Astrocyte of the spinal cord (primary cell): ENCODE measurements around the gene CTDSPL2.
"Not testable (repeated sequence)": the region's sequence is repeated elsewhere in the genome, so short reads cannot be mapped to it uniquely, and the experiment has no call there.

Source experiments
- DNase-seq: peaks from one replicate; pipeline ENCODE4 v3.0.0; 2011; ENCODE audit warnings: low read depth, low spot score
- H3K4me3 ChIP-seq: 2 replicates; pipeline ENCODE4 v1.5.1; 2011; ENCODE audit warnings: low read depth, mild to moderate bottlenecking, low read length, moderate library complexity
- in situ Hi-C: cut with HindIII; loops from 2 replicates; pipeline ENCODE4 v1.10.0; 2017; ENCODE audit warnings: low sequenced_read_pairs
- TF ChIP-seq, protein P1 (sequence below): IDR thresholded peaks from 2 replicates; pipeline ENCODE4 v1.5.1; 2012; ENCODE audit warnings: low read depth, mild to moderate bottlenecking, low read length, inconsistent platforms

Gene CTDSPL2

DNA sequence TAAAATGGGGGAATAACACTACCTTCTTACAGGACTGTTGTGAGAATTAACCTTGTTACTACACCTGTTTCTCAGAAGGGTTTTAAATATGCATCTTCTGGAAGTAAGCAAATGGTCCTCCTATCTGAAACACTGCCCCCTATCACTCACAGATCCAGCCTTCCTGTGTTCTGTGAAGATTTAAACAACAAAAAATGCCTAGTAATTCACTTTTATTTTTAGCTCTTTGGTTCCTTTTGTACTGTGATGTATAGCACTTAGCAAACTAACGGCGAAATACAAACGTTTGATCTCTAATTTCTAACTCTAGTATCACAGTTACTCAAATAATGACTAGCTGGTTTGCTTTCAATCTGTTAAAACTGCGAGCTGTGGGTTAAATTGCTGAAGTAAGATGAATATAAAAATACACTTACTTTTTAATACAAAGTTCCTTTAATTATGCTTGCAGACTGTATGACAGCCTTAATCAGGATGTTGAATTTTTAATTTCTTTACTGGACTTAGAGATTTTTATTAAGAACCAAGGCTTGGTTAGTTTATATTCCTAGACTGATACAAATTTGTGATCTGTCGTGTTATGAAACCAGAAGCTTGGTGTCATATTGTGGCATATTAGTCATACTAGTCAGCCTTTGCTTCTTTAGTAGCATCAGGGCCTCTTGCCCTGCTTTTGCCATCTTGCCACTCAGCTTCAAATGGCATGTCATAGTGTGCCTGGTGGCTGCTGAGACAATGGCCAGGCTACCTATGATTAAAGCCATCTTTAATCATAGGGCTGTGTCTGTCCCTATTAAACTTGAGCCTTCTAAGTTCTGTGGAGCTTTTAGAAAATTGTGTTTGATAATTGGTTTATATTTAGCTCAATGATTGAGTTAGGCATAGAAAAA lies 118.7 kb downstream of the CTDSPL2 start:
- in situ Hi-C loops = no loop called here
- H3K4me3 ChIP-seq = no peak overlapping the region
- TF ChIP-seq, protein P1, sequence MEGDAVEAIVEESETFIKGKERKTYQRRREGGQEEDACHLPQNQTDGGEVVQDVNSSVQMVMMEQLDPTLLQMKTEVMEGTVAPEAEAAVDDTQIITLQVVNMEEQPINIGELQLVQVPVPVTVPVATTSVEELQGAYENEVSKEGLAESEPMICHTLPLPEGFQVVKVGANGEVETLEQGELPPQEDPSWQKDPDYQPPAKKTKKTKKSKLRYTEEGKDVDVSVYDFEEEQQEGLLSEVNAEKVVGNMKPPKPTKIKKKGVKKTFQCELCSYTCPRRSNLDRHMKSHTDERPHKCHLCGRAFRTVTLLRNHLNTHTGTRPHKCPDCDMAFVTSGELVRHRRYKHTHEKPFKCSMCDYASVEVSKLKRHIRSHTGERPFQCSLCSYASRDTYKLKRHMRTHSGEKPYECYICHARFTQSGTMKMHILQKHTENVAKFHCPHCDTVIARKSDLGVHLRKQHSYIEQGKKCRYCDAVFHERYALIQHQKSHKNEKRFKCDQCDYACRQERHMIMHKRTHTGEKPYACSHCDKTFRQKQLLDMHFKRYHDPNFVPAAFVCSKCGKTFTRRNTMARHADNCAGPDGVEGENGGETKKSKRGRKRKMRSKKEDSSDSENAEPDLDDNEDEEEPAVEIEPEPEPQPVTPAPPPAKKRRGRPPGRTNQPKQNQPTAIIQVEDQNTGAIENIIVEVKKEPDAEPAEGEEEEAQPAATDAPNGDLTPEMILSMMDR = peak; percentile 53
- DNase-seq = peak; percentile 32

DNA sequence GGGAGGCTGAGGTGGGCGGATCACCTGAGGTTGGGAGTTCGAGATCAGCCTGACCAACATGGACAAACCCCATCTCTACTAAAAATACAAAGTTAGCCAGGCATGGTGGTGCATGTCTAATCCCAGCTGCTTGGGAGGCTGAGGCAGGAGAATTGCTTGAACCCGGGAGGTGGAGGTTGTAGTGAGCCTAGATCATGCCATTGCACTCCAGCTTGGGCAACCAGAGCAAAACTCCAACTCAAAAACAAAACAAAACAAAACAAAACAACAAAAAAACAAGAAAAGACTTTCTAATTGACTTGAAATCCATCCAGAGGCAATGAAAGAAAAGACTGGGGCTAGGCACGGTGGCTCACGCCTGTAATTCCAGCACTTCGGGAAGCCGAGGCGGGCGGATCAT lies 121.7 kb downstream of the CTDSPL2 start:
- H3K4me3 ChIP-seq, DNase-seq, in situ Hi-C loops: not testable (repeated sequence)

DNA sequence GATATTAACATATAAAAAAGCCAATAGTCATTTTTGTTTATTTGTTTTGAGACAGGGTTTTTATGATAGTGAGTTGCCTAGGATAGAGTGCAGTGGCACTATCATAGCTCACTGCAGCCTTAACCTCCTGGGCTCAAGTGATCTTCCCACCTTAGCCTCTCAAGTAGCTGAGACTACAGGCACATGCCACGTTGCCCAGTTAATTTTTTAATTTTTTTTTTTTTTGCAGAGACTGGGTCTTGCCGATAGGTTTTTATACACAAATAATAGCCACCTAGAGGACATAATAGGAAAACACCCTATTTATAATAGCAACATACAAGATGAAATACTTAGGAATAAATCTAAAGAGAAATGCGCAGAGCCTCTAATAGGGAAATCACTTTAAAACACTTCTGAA lies 122.8 kb downstream of the CTDSPL2 start:
- H3K4me3 ChIP-seq = no peak overlapping the region
- DNase-seq = peak; percentile 58
- in situ Hi-C loops = no loop called here
- TF ChIP-seq, protein P1 = peak; percentile 30

DNA sequence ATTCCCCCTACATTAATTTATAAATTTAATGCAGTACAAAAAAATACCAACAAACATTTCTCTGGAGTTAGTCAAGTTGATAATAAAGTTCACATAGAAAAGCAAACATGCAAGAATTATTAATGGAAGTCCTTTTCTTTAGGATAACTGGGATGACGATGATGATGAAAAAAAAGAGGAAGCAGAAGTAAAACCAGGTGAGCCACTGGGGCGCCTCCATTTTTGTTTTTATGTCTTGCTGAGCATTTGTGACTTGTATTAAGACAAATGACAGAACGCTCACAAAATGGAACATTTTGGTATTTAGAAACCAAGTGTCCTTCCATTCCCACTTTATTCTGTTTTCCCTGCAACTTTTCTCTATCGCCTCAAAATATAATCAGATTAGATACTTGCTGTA lies 123.3 kb downstream of the CTDSPL2 start:
- in situ Hi-C loops = no loop called here
- H3K4me3 ChIP-seq = no peak overlapping the region
- TF ChIP-seq, protein P1 = no peak
- no peak for DNase-seq

DNA sequence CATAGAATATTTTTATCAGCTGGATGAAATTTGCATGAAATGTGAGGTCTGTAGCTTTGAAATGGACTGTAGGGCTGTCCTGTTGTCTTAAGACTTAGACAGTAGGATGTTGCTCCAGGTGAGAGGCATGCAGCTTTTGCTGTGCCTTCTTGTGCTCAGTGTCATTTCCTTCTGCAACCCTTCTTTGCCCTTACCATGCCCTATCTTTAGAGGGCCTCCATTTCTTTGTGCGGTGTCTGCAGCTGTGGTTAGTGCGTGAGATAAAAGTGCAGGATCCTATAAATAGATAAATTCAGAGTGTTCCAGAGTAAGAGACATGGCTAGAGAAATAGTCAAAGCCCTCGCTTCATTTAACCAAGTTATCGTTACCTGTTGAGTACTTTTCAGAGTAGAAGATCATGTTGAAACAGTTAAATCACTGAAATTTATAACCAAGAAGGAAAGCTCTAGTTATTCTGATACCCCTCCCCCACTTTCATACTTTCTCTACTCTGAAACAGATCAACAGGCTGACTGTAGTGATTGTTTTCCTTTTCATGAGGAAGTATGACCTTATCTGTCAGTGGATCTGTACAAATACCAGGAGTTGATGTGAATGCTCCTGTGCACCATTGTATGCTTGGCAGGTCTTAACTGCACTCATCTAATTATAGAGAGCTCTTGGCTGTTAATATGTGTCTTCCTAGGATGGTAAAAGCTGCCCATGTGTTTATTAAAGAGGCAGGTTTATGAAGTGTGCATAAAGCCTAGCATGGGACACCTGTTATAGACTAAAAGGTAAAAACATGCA lies 127.7 kb downstream of the CTDSPL2 start:
- TF ChIP-seq, protein P1 = no peak
- no peak for DNase-seq
- in situ Hi-C loops = no loop called here
- no peak overlapping the region for H3K4me3 ChIP-seq

DNA sequence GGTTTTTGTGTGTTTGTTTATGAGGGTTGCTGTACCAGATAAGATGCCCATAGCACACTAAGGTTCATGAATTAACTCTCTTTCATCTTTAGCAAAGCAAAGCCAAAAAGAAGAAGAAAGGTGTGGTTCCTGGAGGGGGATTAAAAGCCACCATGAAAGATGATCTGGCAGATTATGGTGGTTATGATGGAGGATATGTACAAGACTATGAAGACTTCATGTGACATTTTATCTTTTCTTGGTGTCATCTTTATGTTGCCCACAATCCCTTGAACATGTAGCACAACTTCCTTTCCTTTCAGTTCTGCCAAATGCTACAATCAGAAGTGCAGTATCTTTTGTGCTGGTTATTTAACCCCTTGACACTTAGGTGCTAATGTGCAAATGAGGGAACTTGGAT lies 133.5 kb downstream of the CTDSPL2 start:
- in situ Hi-C loops, DNase-seq, H3K4me3 ChIP-seq: not testable (repeated sequence)

DNA sequence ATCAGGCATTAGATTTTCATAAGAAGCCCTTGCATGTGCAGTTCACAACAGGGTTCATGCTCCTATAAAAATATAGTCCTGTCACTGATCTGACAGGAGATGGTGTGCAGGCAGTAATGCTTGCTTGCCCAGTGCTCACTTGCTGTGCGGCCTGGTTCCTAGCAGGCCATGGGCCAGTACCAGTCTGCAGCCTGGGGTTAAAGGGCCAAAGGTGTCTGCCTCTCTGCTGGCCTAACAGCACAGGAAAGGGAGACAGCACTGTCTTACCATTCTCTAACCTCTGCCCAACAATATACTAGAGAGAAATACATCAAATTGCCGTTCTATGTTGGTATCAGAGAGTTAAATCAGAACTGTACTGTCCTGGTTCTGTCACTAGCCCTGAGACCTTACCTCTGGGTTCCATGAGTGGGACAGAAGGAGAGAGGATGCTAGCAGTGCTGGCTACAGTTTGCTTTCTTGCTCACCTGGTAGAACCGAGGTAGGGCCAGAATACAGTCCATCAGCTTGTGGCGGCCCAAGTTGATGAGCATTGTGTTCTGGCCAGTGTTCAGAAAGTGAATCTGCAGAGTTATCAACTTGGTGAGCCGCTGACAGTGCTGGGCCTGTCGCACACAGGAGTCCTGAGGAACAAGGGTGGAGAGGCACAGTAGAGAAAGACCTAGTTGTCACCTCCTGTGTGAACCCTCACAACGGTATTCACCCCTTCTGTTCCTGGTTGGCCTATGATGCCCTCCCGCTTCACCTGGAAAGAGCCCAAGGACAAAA lies 138.1 kb downstream of the CTDSPL2 start:
- in situ Hi-C loops = no loop called here
- DNase-seq = no peak
- H3K4me3 ChIP-seq = no peak overlapping the region
- TF ChIP-seq, protein P1 = no peak
